Stimulated activated naive CD4-positive, alpha-beta T cell (primary cell): ENCODE data around the gene STRN4.

Experiments
- DNase-seq, 6 experiments: peaks; one replicate each; lab custom pipeline; 2025; lab: John Stamatoyannopoulos, UW

Gene STRN4

GRCh38 chr19:46745030-46745429 lies 1.2 kb downstream of the STRN4 start:
- DNase-seq = no peak

GRCh38 chr19:46744005-46744691 lies 2.1 kb downstream of the STRN4 start:
- DNase-seq = no peak

DNA sequence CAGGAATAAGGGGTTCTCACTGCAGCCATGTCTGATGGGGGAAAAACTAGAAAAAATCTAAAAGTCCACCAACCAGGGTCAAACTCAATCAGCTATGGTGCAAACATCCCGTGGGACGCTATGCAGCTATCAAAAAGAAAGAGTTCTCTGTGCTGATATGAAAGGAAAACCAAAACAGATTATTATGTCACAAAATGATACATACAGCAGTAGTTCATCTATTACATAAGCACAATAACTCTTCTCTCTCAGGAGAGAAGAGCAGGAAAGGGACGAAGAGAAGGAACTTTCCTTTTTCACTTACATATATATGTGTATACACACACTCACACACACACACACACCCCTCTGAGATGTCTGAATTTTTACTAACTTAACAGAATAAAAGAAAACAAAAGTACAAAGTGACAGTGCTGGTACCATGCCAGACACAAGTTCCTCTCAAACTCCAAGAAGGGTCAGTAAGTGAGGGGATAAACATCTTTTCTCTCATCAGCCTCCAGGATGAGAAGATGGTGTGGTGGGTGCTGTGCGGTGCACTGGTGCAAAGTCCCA lies 3.2 kb downstream of the STRN4 start:
- no peak for DNase-seq

DNA sequence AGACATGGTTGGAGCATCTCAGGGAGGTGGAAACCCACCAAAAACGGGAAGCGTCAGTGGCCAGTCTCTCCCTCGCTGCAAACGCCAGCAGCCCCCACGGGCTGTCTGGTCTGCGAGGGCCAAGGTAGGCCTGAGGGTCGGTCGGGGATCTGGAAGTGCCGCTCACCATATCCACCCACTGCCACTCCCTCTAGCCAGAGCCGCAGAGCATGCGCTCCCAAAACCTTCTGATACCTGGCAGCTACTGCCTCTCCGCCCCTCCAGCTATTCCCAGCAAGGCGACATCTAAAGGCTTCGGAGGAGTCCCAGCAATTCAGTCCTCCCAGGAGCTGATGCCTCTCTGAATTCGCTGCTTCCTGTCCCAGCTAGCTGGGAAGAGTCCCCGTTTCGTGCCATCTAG lies 4.8 kb downstream of the STRN4 start:
- DNase-seq = no peak

DNA sequence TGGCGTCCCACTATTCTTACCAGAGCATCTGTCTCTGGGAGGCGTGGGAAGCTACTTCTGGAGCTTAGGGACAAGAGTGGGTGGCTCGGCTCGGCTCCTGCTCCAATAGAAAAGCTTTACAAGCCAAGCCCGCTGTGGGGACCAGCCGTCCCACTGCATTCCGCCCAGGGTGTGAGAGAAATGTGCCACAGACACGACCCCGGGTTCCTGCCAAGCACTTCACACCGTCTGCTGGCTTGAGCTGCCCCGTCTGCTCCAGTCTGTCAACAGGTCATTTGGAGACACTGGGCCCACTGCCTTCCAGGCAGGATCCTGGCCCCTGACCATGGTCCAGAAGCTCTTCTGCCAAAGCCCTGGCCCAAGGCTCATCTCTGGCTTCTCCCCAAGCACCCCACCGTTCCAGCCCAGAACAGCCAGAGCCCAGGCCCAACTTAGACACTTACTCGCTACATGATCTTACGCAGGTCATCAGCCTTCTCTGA lies 6.9 kb downstream of the STRN4 start:
- no peak for DNase-seq

GRCh38 chr19:46737761-46738171 lies 8.5 kb downstream of the STRN4 start:
- no peak for DNase-seq

GRCh38 chr19:46737298-46737654 lies 9.0 kb downstream of the STRN4 start:
- no peak for DNase-seq

DNA sequence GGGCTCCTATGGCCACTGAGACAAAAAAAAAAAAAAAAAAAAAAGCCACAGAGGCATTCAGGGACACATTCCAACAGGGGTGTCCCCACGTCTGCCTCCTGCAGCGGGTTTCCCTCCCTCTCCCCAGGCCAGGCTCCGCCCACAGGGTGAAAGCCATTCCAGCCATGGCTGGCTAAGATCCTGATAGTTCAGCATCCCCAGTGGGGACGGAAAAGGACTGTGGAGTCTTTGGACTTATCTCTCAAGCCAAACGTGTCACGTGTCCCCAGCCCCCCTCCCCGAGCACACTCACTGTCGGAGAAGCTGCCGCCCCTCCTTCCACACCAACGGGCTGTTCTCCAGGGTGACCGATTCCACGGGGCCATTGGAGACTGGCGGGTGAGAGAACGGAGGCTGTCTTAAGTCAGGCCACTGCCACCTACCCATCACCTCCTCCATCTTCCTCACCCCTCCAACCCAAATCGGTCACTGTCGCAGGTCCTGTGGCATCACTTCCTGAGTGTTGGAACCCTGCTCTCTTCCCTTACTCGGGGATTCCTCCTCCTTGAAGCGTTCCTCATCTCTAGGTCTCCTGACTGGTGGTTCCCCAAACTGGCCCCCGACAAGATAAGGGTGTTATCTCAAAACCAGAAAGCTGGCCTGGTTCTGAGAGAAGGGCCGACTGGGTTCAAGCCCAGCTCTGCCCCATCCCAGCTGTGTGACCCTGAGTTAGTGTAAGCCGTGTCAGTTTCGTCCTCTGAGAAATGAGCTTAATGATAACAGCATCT lies 9.5 kb downstream of the STRN4 start:
- no peak for DNase-seq

- no peak for DNase-seq
Observed at GRCh38 chr19:46733690-46734292, 12.5 kb downstream of the STRN4 start.

- DNase-seq = no peak
Observed at GRCh38 chr19:46732966-46733689, 13.1 kb downstream of the STRN4 start.

- no peak for DNase-seq
Observed at GRCh38 chr19:46732172-46732938, 13.9 kb downstream of the STRN4 start.

GRCh38 chr19:46731584-46731983 lies 14.7 kb downstream of the STRN4 start:
- no peak for DNase-seq

DNA sequence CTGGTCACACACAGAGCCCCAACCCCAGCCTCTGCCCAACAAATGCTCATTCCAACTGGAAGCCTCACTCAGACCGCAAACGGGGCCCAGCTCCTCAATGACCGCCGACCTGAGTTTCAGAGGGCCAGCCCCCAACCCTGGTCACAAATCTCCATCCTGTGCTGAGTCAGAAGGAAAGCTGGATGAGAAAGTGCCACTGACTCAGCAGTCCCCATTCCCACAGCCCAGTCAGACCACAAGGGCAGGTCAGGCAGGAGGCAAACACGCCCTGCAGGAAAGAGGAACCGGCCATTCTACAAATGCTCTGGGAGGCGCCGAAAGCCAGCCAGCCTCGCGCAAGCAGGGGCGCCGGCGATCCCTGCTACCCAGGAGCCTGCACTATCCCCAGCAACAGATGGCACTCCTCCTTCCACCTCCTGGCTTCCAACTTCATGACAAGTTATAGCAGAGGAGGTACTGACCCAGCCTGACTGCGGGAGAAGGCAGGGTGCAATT lies 15.2 kb downstream of the STRN4 start:
- no peak for DNase-seq

DNA sequence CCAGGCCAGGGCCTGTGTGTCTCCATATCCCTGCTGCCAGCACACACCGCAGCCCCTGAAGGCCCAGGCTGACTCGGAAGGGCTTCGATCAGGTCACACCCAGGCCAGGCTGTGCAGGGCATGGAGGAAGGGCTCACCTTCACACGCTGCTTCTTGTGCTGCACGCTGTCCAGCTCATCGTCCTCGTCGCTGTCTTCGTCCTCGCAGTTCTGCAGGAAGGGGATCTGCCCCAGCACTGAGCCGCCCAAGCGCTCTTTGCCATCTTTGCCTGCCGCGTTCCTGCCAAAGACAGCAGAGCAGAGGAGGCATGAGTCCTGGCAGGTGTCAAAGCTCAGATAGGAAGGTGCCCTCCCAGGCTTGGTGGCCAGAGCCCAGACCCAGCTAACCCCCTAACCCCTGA lies 15.7 kb downstream of the STRN4 start:
- no peak for DNase-seq

GRCh38 chr19:46730187-46730586 lies 16.1 kb downstream of the STRN4 start:
- DNase-seq = no peak

DNA sequence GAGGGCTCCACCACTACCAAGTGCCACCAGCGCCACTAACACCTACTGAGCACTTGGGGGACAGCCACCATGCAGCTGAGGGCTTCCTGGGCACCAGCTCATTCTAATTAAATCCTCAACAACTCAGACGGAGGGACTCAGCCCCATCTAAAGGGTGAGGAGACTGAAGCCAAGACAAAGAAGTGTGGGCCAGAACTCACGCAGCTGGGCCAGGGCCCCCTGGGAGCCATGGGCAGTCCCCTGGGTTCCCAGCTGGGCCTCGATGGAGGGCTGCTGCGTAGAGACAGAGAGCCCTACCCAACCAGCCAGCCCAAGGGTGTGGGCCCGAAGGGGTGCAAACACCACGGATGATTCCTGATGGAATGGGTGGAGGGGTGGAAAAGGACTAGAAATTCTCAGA lies 16.6 kb downstream of the STRN4 start:
- no peak for DNase-seq

DNA sequence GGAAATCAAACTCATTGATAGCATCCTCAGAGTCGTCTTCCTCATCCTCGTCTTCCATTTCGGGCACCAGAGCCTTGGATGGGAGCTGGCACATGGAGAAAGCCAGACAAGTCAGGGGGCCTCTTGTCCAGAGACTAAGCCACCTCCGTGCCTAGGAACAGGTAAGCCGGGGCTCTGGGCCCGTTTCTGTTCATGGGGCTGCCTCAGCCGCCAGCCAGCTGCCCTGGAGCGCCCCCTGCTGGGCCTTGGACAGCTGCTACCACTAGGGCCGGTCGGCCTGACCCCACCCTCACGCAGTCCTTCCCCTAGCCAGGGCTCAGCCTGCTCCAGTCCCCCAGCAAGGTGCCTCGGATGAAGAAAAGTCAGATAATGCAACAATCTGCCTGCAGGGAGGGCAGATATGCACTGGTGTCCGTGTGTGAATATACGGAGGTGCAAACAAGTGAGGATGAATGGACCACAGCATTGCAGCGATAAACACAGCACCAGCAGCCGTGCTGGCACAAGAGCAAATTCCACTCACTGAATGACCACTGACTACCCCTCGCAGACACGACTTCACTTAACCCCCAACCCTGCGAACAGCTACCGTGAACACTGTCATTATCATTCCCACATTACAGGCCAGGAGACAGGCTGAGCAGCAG lies 17.4 kb downstream of the STRN4 start:
- peak; percentile 50 to 88 (median 78) for DNase-seq

DNA sequence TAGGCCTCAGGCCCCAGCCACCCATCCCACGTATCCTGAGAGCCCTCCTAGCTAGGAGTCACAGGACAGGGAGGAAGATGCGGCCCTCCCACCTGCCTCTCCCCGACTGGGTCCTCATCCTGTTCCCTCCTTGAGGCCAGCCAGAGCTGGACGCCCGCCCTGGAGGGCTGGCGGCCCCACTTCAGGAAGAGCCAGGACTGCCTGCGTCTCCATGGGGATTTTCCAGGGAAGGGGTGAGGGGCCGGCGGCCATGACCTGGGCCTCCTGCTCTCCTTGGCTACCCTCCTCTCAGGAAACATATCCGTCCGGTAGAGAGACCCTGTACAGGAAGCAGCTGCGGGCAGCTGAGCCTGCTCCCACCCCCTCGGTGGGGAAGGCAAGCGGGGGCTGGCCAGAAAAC lies 18.0 kb downstream of the STRN4 start:
- DNase-seq = no peak

DNA sequence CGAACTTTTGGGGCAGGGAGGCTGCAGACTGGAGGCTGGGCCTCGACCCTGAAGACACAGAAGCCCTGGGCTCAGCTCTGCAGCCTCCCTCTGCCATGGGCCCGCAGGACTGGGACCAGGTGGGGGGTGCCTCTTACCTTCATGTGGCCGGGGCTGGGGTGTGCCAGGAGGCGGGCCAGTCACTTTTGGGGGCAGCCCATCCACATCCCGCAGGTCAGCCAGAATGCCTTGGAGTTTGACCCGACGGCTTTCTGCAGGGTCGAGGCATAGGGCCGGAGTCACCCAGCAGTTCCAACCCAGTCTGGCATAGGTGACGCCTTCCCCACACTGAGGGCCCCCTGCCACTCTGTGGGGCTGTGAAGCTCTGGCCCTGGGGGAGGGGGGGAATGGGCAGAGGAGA lies 18.5 kb downstream of the STRN4 start:
- DNase-seq = no peak

DNA sequence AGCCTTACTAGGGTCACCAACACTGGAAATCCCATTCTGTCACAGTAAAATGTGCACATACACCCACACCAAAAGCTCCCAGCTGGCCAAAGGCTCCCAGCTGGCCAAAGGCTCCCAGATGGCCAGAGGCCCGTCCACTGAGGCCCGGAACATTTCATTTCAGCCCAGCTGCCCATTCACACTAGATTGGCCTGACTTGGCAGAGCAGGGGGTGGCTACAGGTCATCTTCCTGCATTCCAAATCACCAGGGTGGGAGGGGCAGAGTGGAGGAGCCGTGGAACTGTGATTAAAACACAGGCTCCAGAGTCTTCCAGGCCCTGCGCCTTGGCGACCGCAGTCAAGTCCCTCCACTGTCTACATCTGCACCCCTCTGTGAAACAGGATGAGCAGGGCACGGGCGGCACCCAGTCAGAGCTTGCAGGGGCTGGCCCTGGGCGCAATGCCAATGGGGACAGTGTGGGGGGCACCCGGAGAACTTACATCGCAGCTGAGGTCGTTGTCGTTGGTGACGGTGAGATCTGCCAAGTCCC lies 19.2 kb downstream of the STRN4 start:
- no peak for DNase-seq
